ENCODE results near the gene DPEP2.
"Not testable (repeated sequence)": the region's sequence is repeated elsewhere in the genome, so short reads cannot be mapped to it uniquely, and the experiment has no call there.

Gene DPEP2

GRCh38 chr16:67975321-67976105, 23.8 kb downstream of the DPEP2 start:
- TF ChIP-seq CTCF (IDR thresholded peaks at IDR 0.05; ENCODE audit: control insufficient read depth, extremely low read depth, insufficient read depth): no peak
- H3K4me3 ChIP-seq (ENCODE audit: low read depth, low read length): no peak overlapping the region
- DNase-seq (ENCODE audit: low read depth): no peak

- H3K4me3 ChIP-seq (ENCODE audit: low read depth, low read length); DNase-seq (ENCODE audit: low read depth): not testable (repeated sequence)
These were observed 27.0 kb downstream of the DPEP2 start for GRCh38 chr16:67972285-67972684.

GRCh38 chr16:67971111-67971510, 28.2 kb downstream of the DPEP2 start:
- no peak for DNase-seq (ENCODE audit: low read depth)
- TF ChIP-seq CTCF (IDR thresholded peaks at IDR 0.05; ENCODE audit: control insufficient read depth, extremely low read depth, insufficient read depth): no peak
- no peak overlapping the region for H3K4me3 ChIP-seq (ENCODE audit: low read depth, low read length)

- DNase-seq (ENCODE audit: low read depth): no peak
- TF ChIP-seq CTCF (IDR thresholded peaks at IDR 0.05; ENCODE audit: control insufficient read depth, extremely low read depth, insufficient read depth): no peak
- H3K4me3 ChIP-seq (ENCODE audit: low read depth, low read length): no peak overlapping the region
These were observed 29.8 kb downstream of the DPEP2 start for GRCh38 chr16:67969254-67970039.

- H3K4me3 ChIP-seq (ENCODE audit: low read depth, low read length): no peak within 1 kb of the TSS
- no peak for TF ChIP-seq CTCF (IDR thresholded peaks at IDR 0.05; ENCODE audit: control insufficient read depth, extremely low read depth, insufficient read depth)
These were observed 30.7 kb downstream of the DPEP2 start, which contains the start of gene SLC12A4 for GRCh38 chr16:67968400-67969253. Gene SLC12A4, minus strand, starts transcription at chr16:67968637. Its CDS starts 84 bp downstream, at chr16:67968553.

GRCh38 chr16:67967958-67968399, 31.3 kb downstream of the DPEP2 start:
- H3K4me3 ChIP-seq (ENCODE audit: low read depth, low read length): no peak overlapping the region

More at GRCh38 chr16:67968400-67969253, 30.7 kb downstream of the DPEP2 start, which contains the start of gene SLC12A4:
- no peak for DNase-seq (ENCODE audit: low read depth)

More at GRCh38 chr16:67967958-67968399, 31.3 kb downstream of the DPEP2 start:
- no peak for DNase-seq (ENCODE audit: low read depth)
- no peak for TF ChIP-seq CTCF (IDR thresholded peaks at IDR 0.05; ENCODE audit: control insufficient read depth, extremely low read depth, insufficient read depth)
